ENCODE data around the gene GIMAP2.

GIMAP2 gene

DNA sequence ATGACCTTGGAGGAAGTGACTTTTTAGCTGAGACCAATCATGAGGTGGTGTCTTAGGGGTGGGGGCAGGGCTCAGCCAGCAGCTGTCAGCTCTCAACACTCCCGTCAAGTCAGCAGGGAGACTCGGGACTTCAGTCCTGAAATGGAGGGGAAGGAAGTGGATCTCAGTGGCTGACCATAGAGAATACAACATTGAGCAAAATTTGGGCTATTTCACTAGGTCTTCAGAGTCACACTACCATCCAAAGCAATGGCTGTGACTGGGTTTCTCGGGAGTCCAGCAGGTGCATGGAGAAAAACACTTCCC is 36.5 kb upstream of the GIMAP2 start (continued):
- TF ChIP-seq, protein P1, sequence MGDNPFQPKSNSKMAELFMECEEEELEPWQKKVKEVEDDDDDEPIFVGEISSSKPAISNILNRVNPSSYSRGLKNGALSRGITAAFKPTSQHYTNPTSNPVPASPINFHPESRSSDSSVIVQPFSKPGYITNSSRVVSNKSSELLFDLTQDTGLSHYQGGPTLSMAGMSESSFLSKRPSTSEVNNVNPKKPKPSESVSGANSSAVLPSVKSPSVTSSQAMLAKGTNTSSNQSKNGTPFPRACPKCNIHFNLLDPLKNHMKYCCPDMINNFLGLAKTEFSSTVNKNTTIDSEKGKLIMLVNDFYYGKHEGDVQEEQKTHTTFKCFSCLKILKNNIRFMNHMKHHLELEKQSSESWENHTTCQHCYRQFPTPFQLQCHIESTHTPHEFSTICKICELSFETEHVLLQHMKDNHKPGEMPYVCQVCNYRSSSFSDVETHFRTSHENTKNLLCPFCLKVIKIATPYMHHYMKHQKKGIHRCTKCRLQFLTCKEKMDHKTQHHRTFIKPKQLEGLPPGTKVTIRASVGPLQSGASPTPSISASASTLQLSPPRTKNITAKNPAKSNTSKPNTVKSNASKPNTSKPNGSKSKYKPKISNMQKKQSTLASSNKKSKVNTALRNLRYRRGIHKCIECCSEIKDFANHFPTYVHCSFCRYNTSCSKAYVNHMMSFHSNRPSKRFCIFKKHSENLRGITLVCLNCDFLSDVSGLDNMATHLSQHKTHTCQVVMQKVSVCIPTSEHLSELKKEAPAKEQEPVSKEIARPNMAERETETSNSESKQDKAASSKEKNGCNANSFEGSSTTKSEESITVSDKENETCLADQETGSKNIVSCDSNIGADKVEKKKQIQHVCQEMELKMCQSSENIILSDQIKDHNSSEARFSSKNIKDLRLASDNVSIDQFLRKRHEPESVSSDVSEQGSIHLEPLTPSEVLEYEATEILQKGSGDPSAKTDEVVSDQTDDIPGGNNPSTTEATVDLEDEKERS (tag by site-specific recombination; IDR thresholded peaks at IDR 0.05), result no peak
- TF ChIP-seq RBAK (tag by site-specific recombination; IDR thresholded peaks at IDR 0.05), result no peak
- no peak for TF ChIP-seq ZNF654 (tag by site-specific recombination; IDR thresholded peaks at IDR 0.05; ENCODE audit: low read depth)
- no peak for TF ChIP-seq GLIS2 (tag by site-specific recombination; IDR thresholded peaks at IDR 0.05)
- no peak for TF ChIP-seq ZBTB7A (tag by site-specific recombination; IDR thresholded peaks at IDR 0.05; ENCODE audit: low read depth)

DNA sequence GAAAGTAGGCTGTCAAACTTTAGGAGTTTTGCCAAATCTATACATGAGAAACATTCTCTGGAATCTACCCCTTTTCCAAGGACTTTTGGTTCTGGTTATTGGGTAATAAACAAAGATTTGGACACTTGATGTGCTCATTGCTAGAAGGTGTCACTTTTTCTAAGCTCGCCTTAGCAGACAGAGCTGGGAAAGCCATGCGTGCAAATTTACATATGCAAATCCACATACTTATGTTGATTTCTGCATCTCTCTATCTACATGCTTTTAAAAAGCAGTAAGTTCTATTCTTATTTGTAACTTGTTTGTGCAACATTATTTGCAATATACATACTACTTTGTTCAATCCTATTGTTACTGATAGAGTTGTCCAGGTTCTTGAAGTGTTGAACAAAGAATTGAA is 30.8 kb upstream of the GIMAP2 start:
- Histone ChIP-seq H3K27ac (ENCODE audit: extremely low read depth, low read depth, low read length) (no peak overlapping the region), H3K9me3 (ENCODE audit: control insufficient read depth, insufficient read depth, low read depth, low read length) (no peaks in the 10 kb centered on the region), H3K36me3 (ENCODE audit: control insufficient read depth in 2 of 2, insufficient read depth in 1 of 2, low read length in 2 of 2) (no peaks in the 10 kb centered on the region), H3K4me1 (ENCODE audit: control insufficient read depth, insufficient read depth, low read length) (no peaks in the 10 kb centered on the region), H3K4me3 (ENCODE audit: low read depth, low read length) (no peak overlapping the region)
- ChIA-PET POLR2A (no interaction called here), CTCF (no interaction called here)
- no peak for TF ChIP-seq ZNF585B (tag by site-specific recombination; IDR thresholded peaks at IDR 0.05)

DNA sequence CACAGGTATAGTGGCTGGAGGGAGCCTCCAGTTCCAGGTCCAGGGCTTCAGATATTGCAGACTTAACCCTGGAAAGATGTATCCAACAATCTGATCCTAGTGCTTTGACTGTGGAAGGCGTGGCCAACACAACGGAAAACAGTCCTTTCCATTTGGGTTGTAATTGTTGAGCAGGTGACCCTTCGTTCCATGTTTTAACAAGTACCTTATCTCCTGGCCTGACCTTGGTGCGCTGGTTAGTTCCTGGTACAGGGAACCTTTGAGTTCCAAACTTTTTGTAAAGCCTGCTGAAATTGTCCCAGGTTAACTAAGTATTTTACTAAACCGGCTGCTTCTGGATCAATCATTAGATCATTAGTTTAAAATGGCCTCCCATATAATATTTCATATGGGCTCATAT is 29.5 kb upstream of the GIMAP2 start:
- ChIA-PET CTCF (no interaction called here), POLR2A (no interaction called here)
- Histone ChIP-seq H3K9me3 (ENCODE audit: control insufficient read depth, insufficient read depth, low read depth, low read length) (no peaks in the 10 kb centered on the region), H3K4me1 (ENCODE audit: control insufficient read depth, insufficient read depth, low read length) (no peaks in the 10 kb centered on the region), H3K36me3 (ENCODE audit: control insufficient read depth in 2 of 2, insufficient read depth in 1 of 2, low read length in 2 of 2) (no peaks in the 10 kb centered on the region), H3K4me3 (ENCODE audit: low read depth, low read length) (no peak overlapping the region), H3K27ac (ENCODE audit: extremely low read depth, low read depth, low read length) (no peak overlapping the region)
- TF ChIP-seq, protein P2, sequence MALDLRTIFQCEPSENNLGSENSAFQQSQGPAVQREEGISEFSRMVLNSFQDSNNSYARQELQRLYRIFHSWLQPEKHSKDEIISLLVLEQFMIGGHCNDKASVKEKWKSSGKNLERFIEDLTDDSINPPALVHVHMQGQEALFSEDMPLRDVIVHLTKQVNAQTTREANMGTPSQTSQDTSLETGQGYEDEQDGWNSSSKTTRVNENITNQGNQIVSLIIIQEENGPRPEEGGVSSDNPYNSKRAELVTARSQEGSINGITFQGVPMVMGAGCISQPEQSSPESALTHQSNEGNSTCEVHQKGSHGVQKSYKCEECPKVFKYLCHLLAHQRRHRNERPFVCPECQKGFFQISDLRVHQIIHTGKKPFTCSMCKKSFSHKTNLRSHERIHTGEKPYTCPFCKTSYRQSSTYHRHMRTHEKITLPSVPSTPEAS (tag by site-specific recombination; IDR thresholded peaks at IDR 0.05), result no peak
- TF ChIP-seq ZNF23 (tag by site-specific recombination; IDR thresholded peaks at IDR 0.05; ENCODE audit: borderline replicate concordance) (no peak), YY1 (tag by site-specific recombination; IDR thresholded peaks at IDR 0.05) (no peak), HOXA7 (CRISPR knock-in tag; IDR thresholded peaks at IDR 0.05; ENCODE audit: borderline replicate concordance) (no peak), ZNF433 (tag by site-specific recombination; IDR thresholded peaks at IDR 0.05; ENCODE audit: low read depth) (no peak), ZNF114 (tag by site-specific recombination; IDR thresholded peaks at IDR 0.05) (no peak), ZNF24 (tag by site-specific recombination; IDR thresholded peaks at IDR 0.05) (no peak), ZNF837 (tag by site-specific recombination; IDR thresholded peaks at IDR 0.05) (no peak), ZNF548 (tag by site-specific recombination; IDR thresholded peaks at IDR 0.05) (no peak)
- TF ChIP-seq, protein P3, sequence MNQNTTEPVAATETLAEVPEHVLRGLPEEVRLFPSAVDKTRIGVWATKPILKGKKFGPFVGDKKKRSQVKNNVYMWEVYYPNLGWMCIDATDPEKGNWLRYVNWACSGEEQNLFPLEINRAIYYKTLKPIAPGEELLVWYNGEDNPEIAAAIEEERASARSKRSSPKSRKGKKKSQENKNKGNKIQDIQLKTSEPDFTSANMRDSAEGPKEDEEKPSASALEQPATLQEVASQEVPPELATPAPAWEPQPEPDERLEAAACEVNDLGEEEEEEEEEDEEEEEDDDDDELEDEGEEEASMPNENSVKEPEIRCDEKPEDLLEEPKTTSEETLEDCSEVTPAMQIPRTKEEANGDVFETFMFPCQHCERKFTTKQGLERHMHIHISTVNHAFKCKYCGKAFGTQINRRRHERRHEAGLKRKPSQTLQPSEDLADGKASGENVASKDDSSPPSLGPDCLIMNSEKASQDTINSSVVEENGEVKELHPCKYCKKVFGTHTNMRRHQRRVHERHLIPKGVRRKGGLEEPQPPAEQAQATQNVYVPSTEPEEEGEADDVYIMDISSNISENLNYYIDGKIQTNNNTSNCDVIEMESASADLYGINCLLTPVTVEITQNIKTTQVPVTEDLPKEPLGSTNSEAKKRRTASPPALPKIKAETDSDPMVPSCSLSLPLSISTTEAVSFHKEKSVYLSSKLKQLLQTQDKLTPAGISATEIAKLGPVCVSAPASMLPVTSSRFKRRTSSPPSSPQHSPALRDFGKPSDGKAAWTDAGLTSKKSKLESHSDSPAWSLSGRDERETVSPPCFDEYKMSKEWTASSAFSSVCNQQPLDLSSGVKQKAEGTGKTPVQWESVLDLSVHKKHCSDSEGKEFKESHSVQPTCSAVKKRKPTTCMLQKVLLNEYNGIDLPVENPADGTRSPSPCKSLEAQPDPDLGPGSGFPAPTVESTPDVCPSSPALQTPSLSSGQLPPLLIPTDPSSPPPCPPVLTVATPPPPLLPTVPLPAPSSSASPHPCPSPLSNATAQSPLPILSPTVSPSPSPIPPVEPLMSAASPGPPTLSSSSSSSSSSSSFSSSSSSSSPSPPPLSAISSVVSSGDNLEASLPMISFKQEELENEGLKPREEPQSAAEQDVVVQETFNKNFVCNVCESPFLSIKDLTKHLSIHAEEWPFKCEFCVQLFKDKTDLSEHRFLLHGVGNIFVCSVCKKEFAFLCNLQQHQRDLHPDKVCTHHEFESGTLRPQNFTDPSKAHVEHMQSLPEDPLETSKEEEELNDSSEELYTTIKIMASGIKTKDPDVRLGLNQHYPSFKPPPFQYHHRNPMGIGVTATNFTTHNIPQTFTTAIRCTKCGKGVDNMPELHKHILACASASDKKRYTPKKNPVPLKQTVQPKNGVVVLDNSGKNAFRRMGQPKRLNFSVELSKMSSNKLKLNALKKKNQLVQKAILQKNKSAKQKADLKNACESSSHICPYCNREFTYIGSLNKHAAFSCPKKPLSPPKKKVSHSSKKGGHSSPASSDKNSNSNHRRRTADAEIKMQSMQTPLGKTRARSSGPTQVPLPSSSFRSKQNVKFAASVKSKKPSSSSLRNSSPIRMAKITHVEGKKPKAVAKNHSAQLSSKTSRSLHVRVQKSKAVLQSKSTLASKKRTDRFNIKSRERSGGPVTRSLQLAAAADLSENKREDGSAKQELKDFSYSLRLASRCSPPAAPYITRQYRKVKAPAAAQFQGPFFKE (tag by site-specific recombination; IDR thresholded peaks at IDR 0.05; ENCODE audit: borderline replicate concordance), result no peak
- TF ChIP-seq, protein P4, sequence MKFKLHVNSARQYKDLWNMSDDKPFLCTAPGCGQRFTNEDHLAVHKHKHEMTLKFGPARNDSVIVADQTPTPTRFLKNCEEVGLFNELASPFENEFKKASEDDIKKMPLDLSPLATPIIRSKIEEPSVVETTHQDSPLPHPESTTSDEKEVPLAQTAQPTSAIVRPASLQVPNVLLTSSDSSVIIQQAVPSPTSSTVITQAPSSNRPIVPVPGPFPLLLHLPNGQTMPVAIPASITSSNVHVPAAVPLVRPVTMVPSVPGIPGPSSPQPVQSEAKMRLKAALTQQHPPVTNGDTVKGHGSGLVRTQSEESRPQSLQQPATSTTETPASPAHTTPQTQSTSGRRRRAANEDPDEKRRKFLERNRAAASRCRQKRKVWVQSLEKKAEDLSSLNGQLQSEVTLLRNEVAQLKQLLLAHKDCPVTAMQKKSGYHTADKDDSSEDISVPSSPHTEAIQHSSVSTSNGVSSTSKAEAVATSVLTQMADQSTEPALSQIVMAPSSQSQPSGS (tag by site-specific recombination; IDR thresholded peaks at IDR 0.05; ENCODE audit: low read depth), result no peak
- TF ChIP-seq, protein P5, sequence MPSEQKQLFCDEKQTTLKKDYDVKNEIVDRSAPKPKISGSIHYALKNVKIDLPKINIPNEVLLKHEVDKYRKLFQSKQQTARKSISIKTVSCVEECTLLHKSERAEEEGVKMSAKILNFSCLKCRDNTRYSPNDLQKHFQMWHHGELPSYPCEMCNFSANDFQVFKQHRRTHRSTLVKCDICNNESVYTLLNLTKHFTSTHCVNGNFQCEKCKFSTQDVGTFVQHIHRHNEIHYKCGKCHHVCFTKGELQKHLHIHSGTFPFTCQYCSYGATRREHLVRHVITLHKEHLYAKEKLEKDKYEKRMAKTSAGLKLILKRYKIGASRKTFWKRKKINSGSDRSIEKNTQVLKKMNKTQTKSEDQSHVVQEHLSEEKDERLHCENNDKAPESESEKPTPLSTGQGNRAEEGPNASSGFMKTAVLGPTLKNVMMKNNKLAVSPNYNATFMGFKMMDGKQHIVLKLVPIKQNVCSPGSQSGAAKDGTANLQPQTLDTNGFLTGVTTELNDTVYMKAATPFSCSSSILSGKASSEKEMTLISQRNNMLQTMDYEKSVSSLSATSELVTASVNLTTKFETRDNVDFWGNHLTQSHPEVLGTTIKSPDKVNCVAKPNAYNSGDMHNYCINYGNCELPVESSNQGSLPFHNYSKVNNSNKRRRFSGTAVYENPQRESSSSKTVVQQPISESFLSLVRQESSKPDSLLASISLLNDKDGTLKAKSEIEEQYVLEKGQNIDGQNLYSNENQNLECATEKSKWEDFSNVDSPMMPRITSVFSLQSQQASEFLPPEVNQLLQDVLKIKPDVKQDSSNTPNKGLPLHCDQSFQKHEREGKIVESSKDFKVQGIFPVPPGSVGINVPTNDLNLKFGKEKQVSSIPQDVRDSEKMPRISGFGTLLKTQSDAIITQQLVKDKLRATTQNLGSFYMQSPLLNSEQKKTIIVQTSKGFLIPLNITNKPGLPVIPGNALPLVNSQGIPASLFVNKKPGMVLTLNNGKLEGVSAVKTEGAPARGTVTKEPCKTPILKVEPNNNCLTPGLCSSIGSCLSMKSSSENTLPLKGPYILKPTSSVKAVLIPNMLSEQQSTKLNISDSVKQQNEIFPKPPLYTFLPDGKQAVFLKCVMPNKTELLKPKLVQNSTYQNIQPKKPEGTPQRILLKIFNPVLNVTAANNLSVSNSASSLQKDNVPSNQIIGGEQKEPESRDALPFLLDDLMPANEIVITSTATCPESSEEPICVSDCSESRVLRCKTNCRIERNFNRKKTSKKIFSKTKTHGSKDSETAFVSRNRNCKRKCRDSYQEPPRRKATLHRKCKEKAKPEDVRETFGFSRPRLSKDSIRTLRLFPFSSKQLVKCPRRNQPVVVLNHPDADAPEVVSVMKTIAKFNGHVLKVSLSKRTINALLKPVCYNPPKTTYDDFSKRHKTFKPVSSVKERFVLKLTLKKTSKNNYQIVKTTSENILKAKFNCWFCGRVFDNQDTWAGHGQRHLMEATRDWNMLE (tag by site-specific recombination; conservative IDR thresholded peaks at IDR 0.05; ENCODE audit: low read depth), result no peak
